HG03571 (cell line): Measurements from ENCODE around the gene EPHA7.

Source experiments
- ATAC-seq: cut with Tn5 transposase; IDR thresholded peaks from one replicate; pipeline ENCODE4 v1.9.1; 2021; ENCODE audit not compliant: unreplicated experiment

Gene EPHA7

DNA sequence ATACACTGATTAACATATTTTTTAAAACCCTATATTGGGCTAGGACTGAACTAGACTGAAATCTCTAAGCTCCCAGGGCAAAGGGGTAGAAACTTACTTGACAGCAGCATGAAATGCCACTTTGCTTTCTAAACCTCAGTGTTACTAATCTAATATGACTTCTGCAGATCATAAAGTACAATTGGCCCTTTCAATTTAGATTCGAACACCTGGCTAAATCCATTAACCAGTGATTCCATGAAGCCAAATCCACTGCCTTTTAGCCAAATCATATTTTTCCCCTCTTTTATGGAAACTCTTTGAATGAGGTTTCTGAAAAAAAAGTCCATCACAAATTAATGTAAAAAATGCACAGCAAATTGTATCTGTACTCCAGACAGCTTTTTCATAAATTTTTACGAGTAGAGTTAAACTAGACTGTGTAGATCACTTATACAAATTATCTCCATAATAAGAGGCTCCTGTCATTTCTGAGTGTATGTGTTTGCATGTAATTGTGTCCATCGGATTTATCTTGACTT lies 25.7 kb downstream of the EPHA7 start:
- no peak for ATAC-seq

DNA sequence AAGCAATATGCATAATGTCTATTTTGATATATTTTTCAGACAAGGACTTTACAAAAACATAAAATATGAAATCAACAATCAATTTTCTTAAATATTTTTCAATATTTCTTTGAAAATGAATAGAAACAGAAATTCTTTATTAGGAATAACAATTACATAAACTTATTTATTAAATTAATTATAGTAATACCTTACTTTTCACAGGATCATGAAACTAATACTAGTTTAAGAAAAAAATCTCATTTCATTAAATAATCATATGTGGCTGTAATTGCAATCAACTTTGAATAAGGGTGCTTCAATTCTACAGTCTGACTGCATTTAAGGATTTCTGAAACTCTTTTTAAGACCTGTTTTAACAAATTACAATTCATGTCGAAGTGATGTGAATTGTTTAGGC lies 26.6 kb downstream of the EPHA7 start:
- ATAC-seq: no peak

DNA sequence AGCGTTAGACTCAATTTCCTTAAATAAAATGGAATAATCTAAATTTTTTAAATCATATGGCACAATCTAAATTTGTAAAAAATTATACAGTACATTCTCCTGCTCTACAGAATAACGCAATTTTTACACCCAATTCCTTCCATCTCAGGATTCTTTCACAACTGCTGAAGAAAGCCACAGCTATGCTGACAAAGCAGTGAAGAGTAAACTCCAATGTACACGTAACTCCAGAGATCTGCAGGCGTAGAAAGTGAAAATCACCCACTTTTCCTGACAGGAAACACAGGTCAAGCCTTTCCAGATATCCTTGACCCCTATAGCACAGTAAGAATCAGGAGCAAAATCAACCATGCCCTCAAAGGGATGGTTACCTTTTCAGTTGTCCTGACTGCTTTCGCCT lies 27.4 kb downstream of the EPHA7 start:
- ATAC-seq: no peak

DNA sequence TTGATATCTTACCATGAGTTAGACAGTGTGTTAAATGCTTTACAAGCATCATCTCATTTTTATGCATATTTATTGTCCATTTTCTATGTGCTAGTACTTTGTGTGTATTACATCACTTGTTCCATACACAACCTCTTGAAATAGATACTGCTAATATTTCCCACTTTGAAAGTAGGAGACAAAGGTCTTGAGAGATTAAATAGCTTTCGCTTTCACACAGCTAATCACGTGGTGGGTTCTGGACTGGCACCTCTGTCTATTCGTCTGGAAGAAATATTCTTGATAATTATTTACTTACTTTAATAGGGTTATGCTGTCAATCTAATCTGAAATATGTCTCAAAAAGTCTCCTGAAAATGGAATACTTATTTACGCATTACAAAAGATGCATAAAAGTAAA lies 30.2 kb downstream of the EPHA7 start:
- ATAC-seq: no peak

DNA sequence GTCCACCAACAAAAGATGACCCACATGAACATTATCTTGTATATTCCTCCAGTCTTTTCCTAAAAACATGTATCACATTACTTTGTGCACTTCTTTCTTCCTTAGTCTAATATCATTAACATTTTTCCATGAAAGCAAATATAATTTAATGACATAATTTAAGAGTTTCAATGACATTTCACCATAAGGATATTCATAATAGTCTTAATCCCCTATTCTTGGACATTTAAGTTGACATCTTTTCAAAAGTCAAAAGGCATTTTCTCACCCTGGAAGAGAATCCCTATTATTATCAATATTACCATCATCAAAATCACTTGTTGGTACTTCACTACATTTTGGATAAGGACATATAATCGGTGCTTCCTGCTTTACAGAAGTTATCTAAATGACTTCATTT lies 31.3 kb downstream of the EPHA7 start:
- no peak for ATAC-seq

DNA sequence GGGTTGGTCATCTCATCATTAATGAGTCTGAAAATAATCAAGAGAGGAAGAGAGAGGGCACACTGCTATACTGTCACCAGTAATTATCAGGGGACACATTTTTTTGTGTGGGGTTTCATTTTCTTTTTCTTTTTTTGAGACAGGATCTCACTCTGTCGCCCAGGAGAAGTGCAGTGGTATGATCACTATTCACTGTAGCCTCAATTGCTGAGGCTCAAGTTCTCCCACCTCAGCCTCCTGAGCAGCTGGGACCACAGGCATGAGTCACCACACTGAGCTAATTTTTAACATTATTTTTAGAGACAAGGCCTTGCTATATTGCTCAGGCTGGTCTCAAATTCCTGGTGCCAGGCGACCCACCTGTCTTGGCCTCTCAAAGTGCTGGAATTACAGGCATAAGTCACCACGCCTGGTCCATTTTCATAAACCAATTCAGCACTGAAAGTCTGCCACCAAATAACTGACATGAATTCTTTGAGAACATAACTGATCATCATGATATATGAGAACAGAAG lies 43.3 kb downstream of the EPHA7 start:
- ATAC-seq: no peak

DNA sequence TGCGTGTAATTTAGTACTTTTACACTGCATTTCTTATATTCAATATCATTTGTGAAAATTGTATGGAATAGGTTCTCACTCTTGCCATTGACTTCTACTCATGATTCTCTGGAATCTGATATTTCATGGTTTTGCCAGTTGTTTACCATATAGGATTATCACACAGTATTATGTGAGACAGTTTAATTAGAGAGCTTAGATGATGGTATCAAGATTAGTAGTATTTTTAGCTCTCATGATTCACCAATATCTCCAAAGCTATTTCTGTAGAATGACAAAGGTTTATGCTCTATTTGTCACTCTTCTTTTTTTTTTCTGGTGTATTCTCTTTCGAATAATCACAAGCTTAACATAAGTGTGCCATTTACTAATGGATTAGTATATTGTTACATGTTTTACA lies 45.9 kb downstream of the EPHA7 start:
- ATAC-seq: no peak

DNA sequence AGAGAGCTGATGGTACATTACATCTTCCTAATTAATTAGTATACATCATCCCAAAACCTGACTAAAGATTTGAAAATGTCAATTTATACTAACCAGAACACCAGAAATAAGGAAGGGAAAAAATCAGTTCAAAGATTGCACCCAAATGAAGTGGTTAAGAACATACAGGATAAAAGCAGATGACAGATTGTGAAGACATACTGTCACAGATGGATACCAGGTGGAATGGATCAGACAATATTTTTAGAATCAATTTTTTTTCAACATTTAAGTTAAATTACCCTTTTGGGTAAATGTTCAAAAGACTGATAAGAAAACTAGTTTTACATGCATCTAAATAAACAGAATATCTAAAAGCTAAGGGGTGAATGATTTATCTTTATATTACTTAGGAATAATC lies 47.6 kb downstream of the EPHA7 start:
- ATAC-seq: no peak

DNA sequence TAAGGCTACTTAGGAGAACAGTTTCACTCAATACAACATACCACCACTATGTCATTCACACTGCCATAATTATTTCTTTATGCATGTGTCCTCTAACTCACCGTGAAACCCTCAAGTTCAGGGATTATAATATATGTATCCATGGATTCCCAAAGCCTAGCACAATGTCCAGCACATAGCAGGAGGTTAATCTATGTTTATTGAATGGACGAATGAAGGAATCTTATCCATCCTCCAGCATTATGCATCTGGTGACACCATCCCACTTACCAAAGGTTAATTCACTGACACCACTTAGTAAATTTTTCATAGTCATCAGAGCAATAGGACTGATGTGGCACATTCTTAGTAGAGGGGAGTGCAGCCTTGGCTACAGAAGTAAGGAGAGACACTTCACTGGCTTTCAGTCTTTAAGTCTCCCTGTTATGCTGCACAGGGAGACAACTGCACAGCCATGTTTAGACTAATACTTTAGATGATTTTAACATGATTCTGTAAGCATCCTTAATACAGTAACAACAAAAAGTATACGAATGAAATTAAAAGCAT lies 49.7 kb downstream of the EPHA7 start:
- no peak for ATAC-seq

DNA sequence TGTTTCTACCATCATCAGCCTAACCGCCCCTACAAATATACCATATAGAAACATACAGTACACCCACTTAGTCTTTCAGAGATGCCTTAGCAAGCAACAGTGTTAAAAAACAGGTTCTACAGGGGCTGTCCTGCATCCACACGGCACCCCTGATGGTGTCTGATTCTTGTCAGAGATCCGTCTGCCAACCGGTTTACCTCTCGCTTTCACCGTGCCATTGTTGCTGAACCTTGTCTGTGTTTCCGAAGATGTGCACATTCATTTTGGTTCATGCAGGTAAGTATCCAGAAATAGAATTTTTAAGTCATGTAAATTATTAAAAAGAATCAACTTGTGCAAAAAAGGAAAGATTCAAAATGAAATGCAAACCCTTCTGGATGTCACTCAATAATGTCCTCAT lies 52.9 kb downstream of the EPHA7 start:
- no peak for ATAC-seq

DNA sequence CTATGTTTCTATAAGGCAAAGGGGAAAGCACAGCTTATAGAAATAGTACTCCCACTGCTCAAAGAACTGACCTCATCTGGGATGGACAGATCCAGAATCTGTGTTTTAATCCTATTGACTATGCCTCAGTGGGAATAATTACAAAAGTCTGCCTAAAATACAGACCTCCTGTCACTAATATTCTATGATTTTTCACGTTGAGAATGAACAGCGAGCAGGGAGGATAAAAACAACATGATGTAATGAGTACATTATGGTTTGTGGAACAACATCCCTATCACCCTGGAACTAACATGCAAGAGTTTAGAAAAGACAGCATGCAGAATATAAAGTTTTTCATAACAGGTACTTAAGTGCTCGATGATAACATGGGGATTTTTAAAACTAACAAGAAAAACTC lies 53.9 kb downstream of the EPHA7 start:
- ATAC-seq: no peak

DNA sequence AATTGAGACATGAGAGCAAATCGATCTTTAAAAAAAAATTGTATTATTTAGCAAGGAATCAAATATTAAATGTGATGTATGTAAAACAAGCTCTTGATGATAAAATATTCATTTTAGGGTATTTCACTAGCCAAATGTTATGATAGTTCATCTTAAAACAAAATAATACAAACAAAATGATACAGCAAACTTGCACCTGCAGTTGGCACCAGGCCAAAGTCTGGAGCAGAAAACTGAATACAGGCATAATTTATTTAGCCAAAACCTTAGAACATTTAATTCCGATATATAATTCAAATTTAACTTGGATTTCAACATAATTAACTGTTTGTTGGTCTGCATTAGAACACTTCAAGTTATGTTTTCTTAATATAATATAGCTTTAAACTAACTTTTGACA lies 60.9 kb downstream of the EPHA7 start:
- ATAC-seq: no peak

DNA sequence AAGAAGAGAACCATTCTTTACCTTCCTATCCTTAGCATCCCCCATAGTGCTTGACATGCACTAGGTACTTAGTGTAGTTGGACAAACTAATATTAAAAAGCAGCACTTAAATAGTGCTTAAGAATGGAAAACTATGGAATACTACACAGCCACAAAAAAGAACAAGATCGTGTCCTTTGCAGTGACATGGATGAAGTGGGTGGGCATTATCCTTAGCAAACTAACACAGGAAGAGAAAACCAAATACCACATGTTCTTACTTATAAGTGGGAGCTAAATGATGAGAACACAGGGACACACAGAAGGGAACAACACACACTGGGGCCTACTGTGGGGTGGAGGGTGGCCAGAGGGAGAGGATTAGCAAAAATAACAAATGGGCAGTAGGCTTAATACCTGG lies 66.8 kb downstream of the EPHA7 start:
- ATAC-seq: no peak

DNA sequence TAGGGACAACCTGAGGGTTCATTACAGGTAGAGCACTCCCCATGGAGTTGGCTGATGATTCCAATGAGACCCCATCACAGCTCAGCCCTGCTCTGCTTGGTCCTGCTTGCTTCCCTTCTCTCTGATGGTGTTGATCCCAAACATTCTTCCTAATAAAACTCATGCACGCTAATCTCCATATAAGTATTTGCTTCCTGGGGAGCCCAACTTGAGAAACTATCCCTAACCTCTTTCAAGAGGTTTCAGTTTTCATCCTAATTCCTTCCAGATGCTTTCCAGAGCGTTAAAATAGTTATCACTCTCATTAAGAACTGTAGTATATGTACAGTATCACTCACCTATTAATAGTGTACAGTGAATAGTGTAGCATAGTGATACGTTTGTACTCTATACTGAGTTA lies 68.1 kb downstream of the EPHA7 start:
- no peak for ATAC-seq

DNA sequence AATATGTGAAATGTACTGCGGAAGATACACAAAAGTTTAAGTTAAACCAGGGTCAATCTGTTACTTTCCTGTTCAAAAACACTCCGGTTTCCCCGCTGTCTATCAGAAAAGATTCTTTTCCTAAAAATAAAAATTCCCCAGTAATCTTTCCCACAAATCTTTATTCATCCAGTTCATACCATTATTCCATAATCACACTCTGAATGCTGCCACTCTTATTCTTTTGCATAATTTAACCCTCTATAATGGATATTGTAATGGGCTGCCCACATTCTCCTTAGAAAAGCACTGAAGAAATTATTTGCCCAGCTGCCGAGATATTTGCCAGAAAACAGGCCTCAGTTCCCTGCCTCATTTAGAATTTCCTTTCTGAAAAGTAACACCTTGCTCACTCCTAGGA lies 68.6 kb downstream of the EPHA7 start:
- ATAC-seq: no peak

DNA sequence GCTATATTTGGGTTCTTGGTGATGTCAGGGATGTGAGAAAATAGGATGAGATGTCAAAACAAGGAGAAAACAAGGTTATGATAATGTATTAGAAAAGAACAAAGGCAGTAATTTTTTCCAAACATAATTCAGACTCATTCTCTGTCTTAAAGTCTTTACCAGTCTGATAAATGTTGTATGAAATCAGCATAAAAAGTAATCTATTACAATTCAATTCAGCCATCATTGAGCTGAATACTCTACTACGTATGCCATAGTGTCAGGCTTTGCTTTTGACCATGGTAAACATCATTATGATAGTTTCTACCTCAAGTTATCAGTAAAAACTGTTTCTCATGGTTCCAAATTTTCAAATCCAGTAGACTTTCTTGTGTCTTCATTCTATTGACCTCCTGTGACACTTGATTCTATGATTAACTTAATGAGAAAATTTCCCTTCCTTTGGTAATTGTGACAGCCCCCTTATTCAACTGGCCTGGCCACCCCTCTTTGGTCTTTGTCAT lies 75.0 kb downstream of the EPHA7 start:
- ATAC-seq: no peak

DNA sequence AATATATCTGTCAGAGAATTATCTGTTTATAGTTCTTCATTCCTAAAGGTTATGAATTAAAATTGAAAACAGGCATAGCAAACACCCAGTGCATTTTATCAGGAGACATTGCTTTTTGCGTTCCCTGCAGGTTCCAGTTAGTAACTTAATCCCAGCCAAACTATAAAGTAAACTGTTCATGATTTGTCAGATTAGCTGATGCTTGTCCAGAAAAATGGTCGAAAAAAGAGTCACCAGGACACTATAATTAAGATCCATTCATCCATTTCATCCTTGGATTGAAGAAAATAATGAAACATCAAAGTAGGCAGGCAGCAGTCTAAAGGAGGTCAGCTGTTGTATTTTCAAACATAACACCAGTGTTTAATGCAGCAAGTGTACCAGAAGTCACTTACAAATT lies 75.9 kb downstream of the EPHA7 start:
- ATAC-seq: no peak

DNA sequence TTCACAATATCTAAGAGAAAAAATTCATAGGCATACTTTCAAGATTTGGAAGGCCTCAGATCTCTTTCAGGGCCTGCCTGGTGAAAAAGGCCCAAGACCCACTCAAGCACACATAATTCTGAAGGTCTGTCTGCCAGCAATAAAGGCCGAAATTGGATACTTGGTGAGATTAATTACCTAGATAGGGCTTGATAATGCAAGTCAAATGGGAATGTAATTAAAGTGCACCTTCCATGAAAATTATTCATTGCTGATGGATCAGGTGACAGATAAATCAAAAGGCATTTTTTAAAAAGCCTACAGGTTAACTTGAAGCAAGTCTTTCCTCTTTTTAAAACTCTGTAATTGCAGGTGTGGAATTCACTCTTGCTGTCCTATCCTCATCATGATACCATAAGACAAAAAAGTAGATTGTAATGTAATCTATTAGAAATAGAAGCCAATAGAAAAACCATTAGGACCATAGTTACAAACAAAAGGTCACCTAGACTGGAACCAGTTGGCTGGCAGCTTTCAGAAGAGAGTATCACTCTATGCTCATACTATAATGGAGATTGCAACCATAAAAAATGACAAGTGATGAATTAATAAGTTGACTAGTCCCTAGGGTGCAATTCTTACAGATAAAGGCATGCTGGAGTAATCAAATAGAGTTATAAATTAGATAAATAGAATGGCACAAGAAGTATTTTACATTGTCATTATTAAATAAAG lies 77.3 kb downstream of the EPHA7 start:
- no peak for ATAC-seq

DNA sequence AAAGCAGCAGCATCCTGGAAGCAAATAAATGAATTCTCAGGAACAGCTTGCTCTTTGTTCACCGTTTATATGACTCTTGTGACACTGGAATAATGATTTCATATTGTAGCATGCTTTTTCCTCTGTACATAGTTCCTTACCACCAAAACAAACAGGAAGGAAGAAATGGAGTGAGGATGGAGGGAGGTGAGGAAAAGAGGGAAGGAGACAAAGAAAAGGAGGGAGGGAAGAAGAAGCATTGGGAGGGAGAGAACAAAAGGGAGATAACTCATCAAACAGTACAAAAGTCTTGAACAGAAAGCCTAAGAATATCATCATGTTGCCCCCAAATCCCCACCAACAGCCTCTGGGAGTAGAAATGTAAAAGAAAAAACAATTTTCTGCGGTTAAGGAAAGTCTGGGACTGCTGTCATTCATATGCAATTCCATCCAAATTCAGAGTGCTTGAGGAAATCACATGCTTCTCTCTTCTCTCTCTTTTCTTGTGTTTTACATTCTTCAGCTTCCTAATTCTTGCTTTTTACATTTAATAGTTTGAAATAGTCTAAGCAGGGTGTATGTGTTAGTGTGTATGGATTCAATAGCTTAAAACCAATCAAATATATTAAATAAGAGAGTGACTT lies 81.5 kb downstream of the EPHA7 start:
- no peak for ATAC-seq

DNA sequence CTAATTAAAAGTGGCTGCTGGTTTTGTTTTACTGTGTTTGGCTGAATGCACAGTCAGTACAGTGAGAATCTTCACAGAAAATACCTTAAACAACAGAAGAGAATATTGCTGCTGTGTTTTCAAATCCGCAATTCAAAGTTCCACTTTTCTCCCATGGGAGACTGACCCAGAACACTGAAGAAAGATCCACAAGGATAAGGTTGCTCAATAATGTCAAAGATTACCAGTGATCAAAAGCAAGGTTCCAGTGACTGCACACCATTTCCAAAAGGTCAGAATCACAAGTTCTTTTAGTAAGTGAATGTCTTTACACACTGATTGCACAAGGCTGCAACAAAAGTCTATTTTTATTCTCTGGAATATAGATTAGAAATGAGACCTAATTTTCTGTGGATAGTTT lies 82.3 kb downstream of the EPHA7 start:
- ATAC-seq: no peak

DNA sequence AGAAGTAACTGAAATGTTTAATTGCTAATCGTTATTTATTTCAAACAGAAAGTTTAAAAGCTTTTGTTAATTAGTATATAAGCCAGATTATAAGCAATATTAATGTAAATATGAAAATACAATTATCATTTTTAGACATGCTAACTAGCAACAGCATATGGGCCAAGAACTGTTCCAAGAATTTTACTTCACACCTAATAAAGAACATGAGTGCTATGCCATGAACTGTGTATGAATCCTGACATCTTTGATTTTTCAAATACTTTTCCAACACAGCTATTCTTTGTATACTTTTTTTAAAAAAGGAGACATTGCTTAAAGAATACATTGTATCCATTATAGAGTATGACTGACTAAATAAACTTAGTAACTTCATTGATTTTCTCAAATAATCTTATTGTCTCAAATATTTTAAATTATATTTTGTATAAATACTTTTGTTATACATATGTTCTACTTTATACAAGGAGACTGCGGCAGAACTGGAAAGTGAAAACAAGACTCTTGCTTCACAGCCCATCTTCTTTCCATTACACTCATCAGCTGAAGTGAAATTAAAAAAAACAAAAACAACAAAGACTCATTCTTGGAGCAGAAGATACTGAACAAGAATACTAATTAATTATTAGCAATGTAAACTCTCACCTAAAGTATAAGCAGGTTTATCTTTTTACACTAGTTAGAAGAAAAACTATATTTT lies 89.9 kb downstream of the EPHA7 start:
- ATAC-seq: no peak

DNA sequence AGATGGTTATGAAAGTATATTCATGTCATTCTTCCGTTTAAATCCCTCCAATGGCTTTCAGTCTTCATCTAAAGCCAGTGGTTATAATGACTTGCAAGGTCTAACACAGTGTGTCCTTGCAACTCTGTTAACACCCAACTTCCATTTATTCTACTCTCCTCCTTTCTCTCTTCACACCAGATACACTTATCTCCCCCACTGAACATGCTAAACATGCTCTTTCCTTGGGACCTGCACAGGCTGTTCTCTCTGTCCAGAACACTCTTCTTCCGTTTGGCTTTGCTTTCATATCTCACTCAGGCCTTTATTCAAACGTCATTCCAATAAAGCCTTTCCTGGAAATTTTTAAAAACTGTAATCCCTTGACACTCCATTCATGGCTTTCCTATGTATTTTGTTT lies 91.5 kb downstream of the EPHA7 start:
- no peak for ATAC-seq
